ENCODE data around the gene CDH15. TPM values are rescaled to one million over a fixed set of nuclear protein-coding genes. Genes with fewer than 3 reads are reported as not detected.

The CDH15 gene
- total RNA-seq, 1 experiment from 2014 or later, result not detected

GRCh38 chr16:89172528-89173173 is 1.1 kb downstream of the CDH15 start:
- peaks cover 68% of the 10 kb centered on the region for H3K27me3 Mint-ChIP-seq (ENCODE audit: unreplicated experiment)
- no peak for TF ChIP-seq CTCF (IDR thresholded peaks at IDR 0.05; ENCODE audit: unreplicated experiment)
- no peak overlapping the region for H3K4me3 Mint-ChIP-seq (ENCODE audit: low read depth, unreplicated experiment)
- intact Hi-C loops (cut with micrococcal nuclease; ENCODE audit: unreplicated experiment), result no loop called here
- no TSS peak for BruUV-seq (replicated peaks)
- CTCF ChIA-PET, result no interaction called here
- H3K36me3 Mint-ChIP-seq (ENCODE audit: insufficient read depth, unreplicated experiment), result peaks cover 15% of the 10 kb centered on the region
- H3K27ac Mint-ChIP-seq (ENCODE audit: unreplicated experiment), result no peak overlapping the region
- H3K9me3 Mint-ChIP-seq (ENCODE audit: low read depth, unreplicated experiment), result no peaks in the 10 kb centered on the region
- DNase-seq, result no peak
- peaks cover 10% of the 10 kb centered on the region for H3K4me1 Mint-ChIP-seq (ENCODE audit: low read depth, unreplicated experiment)

GRCh38 chr16:89173174-89173921 is 1.8 kb downstream of the CDH15 start:
- Mint-ChIP-seq H3K9me3 (ENCODE audit: low read depth, unreplicated experiment) (no peaks in the 10 kb centered on the region), H3K4me1 (ENCODE audit: low read depth, unreplicated experiment) (peaks cover 10% of the 10 kb centered on the region), H3K27ac (ENCODE audit: unreplicated experiment) (no peak overlapping the region), H3K36me3 (ENCODE audit: insufficient read depth, unreplicated experiment) (peaks cover 15% of the 10 kb centered on the region), H3K4me3 (ENCODE audit: low read depth, unreplicated experiment) (no peak overlapping the region), H3K27me3 (ENCODE audit: unreplicated experiment) (peaks cover 65% of the 10 kb centered on the region)
- no peak for DNase-seq
- TF ChIP-seq CTCF (IDR thresholded peaks at IDR 0.05; ENCODE audit: unreplicated experiment), result no peak
- no TSS peak for BruUV-seq (replicated peaks)
- CTCF ChIA-PET, result interaction anchor here (0.6 to 1.0 kb wide), 2 partner anchors 19 to 652 kb away, joined by 4 read pairs; no protein-coding TSS in a partner anchor
- intact Hi-C loops (cut with micrococcal nuclease; ENCODE audit: unreplicated experiment), result no loop called here

- CTCF ChIA-PET, result interaction anchor here (0.6 to 1.0 kb wide), 3 partner anchors 9 to 653 kb away, joined by 4 read pairs; no protein-coding TSS in a partner anchor
- Mint-ChIP-seq H3K27ac (ENCODE audit: unreplicated experiment) (no peak overlapping the region), H3K4me3 (ENCODE audit: low read depth, unreplicated experiment) (no peak overlapping the region), H3K4me1 (ENCODE audit: low read depth, unreplicated experiment) (peaks cover 10% of the 10 kb centered on the region), H3K9me3 (ENCODE audit: low read depth, unreplicated experiment) (no peaks in the 10 kb centered on the region), H3K36me3 (ENCODE audit: insufficient read depth, unreplicated experiment) (peaks cover 15% of the 10 kb centered on the region), H3K27me3 (ENCODE audit: unreplicated experiment) (peaks cover 56% of the 10 kb centered on the region)
- intact Hi-C loops (cut with micrococcal nuclease; ENCODE audit: unreplicated experiment), result no loop called here
- BruUV-seq (replicated peaks), result no TSS peak
- no peak for TF ChIP-seq CTCF (IDR thresholded peaks at IDR 0.05; ENCODE audit: unreplicated experiment)
- DNase-seq, result no peak
Measured at GRCh38 chr16:89174055-89174827, 2.7 kb downstream of the CDH15 start.

GRCh38 chr16:89174877-89175276 is 3.3 kb downstream of the CDH15 start:
- peaks cover 54% of the 10 kb centered on the region for H3K27me3 Mint-ChIP-seq (ENCODE audit: unreplicated experiment)
- BruUV-seq (replicated peaks), result no TSS peak
- no peak for DNase-seq
- TF ChIP-seq CTCF (IDR thresholded peaks at IDR 0.05; ENCODE audit: unreplicated experiment), result no peak
- intact Hi-C loops (cut with micrococcal nuclease; ENCODE audit: unreplicated experiment), result no loop called here
- H3K4me1 Mint-ChIP-seq (ENCODE audit: low read depth, unreplicated experiment), result peaks cover 10% of the 10 kb centered on the region
- H3K9me3 Mint-ChIP-seq (ENCODE audit: low read depth, unreplicated experiment), result no peaks in the 10 kb centered on the region
- CTCF ChIA-PET, result interaction anchor here (0.6 kb wide), 1 partner anchor 8 kb away, joined by 4 read pairs; no protein-coding TSS in a partner anchor
- peaks cover 15% of the 10 kb centered on the region for H3K36me3 Mint-ChIP-seq (ENCODE audit: insufficient read depth, unreplicated experiment)
- no peak overlapping the region for H3K4me3 Mint-ChIP-seq (ENCODE audit: low read depth, unreplicated experiment)
- no peak overlapping the region for H3K27ac Mint-ChIP-seq (ENCODE audit: unreplicated experiment)
